ENCODE measurements around the gene ALS2CL.
A peak's percentile ranks its signal among the peaks of the same experiment; 100 is the strongest.

Gene ALS2CL

GRCh38 chr3:46700772-46701171 is 7.3 kb upstream of the ALS2CL start:
- Histone ChIP-seq H3K27me3 (ENCODE audit: insufficient read depth, low read length) (peaks cover 26% of the 10 kb centered on the region), H3K36me3 (ENCODE audit: insufficient read depth, low read length) (no peaks in the 10 kb centered on the region), H3K9me3 (ENCODE audit: insufficient read depth, low read depth, low read length) (no peaks in the 10 kb centered on the region), H3K4me1 (ENCODE audit: insufficient read depth, low read length) (no peaks in the 10 kb centered on the region), H3K27ac (ENCODE audit: low read depth, low read length) (no peak overlapping the region), H3K9ac (ENCODE audit: low read depth, low read length) (no peak overlapping the region), H3K4me3 (ENCODE audit: low read length) (no peak overlapping the region)
- 74% methylated on average over 4 of the region's 4 CpGs for WGBS

GRCh38 chr3:46699676-46700523 is 6.4 kb upstream of the ALS2CL start:
- Histone ChIP-seq H3K27me3 (ENCODE audit: insufficient read depth, low read length) (peaks cover 26% of the 10 kb centered on the region), H3K9ac (ENCODE audit: low read depth, low read length) (no peak overlapping the region), H3K36me3 (ENCODE audit: insufficient read depth, low read length) (no peaks in the 10 kb centered on the region), H3K9me3 (ENCODE audit: insufficient read depth, low read depth, low read length) (no peaks in the 10 kb centered on the region), H3K4me3 (ENCODE audit: low read length) (no peak overlapping the region), H3K4me1 (ENCODE audit: insufficient read depth, low read length) (no peaks in the 10 kb centered on the region), H3K27ac (ENCODE audit: low read depth, low read length) (no peak overlapping the region)
- WGBS: 89% methylated on average over 8 of the region's 8 CpGs

- Histone ChIP-seq H3K27ac (ENCODE audit: low read depth, low read length) (no peak overlapping the region), H3K27me3 (ENCODE audit: insufficient read depth, low read length) (peaks cover 42% of the 10 kb centered on the region), H3K9me3 (ENCODE audit: insufficient read depth, low read depth, low read length) (no peaks in the 10 kb centered on the region), H3K36me3 (ENCODE audit: insufficient read depth, low read length) (no peaks in the 10 kb centered on the region), H3K9ac (ENCODE audit: low read depth, low read length) (no peak overlapping the region), H3K4me1 (ENCODE audit: insufficient read depth, low read length) (peaks cover 9% of the 10 kb centered on the region; the same call in 1 of the 2 replicates), H3K4me3 (ENCODE audit: low read length) (no peak overlapping the region)
- 93% methylated on average over 4 of the region's 4 CpGs for WGBS
These were observed 2.7 kb upstream of the ALS2CL start for GRCh38 chr3:46695962-46696894.

GRCh38 chr3:46695177-46695961 is 1.9 kb upstream of the ALS2CL start:
- Histone ChIP-seq H3K9ac (ENCODE audit: low read depth, low read length) (no peak overlapping the region), H3K9me3 (ENCODE audit: insufficient read depth, low read depth, low read length) (no peaks in the 10 kb centered on the region), H3K36me3 (ENCODE audit: insufficient read depth, low read length) (no peaks in the 10 kb centered on the region), H3K27me3 (ENCODE audit: insufficient read depth, low read length) (peaks cover 35% of the 10 kb centered on the region), H3K4me1 (ENCODE audit: insufficient read depth, low read length) (peaks cover 9% of the 10 kb centered on the region; the same call in 1 of the 2 replicates), H3K4me3 (ENCODE audit: low read length) (no peak overlapping the region), H3K27ac (ENCODE audit: low read depth, low read length) (no peak overlapping the region)
- WGBS: 60% methylated on average over 11 of the region's 11 CpGs

- H3K27ac ChIP-seq (ENCODE audit: low read depth, low read length): no peak overlapping the region
- no peak overlapping the region for H3K9ac ChIP-seq (ENCODE audit: low read depth, low read length)
- peaks cover 9% of the 10 kb centered on the region; the same call in 1 of the 2 replicates for H3K4me1 ChIP-seq (ENCODE audit: insufficient read depth, low read length)
- no peaks in the 10 kb centered on the region for H3K36me3 ChIP-seq (ENCODE audit: insufficient read depth, low read length)
- no peak overlapping the region for H3K4me3 ChIP-seq (ENCODE audit: low read length)
- no peaks in the 10 kb centered on the region for H3K9me3 ChIP-seq (ENCODE audit: insufficient read depth, low read depth, low read length)
- 84% methylated on average over 3 of the region's 3 CpGs for WGBS
- peaks cover 33% of the 10 kb centered on the region for H3K27me3 ChIP-seq (ENCODE audit: insufficient read depth, low read length)
These were observed 1.0 kb upstream of the ALS2CL start for GRCh38 chr3:46694520-46694919.

GRCh38 chr3:46693892-46694226 is 380 bp upstream of the ALS2CL start:
- 40% methylated on average over 30 of the region's 30 CpGs for WGBS
- H3K27me3 ChIP-seq (ENCODE audit: insufficient read depth, low read length): peaks cover 33% of the 10 kb centered on the region
- H3K4me3 ChIP-seq (ENCODE audit: low read length): peak overlapping the region; percentile 44
- H3K4me1 ChIP-seq (ENCODE audit: insufficient read depth, low read length): peaks cover 9% of the 10 kb centered on the region; the same call in 1 of the 2 replicates
- H3K9ac ChIP-seq (ENCODE audit: low read depth, low read length): no peak overlapping the region
- no peak overlapping the region for H3K27ac ChIP-seq (ENCODE audit: low read depth, low read length)
- no peaks in the 10 kb centered on the region for H3K36me3 ChIP-seq (ENCODE audit: insufficient read depth, low read length)
- H3K9me3 ChIP-seq (ENCODE audit: insufficient read depth, low read depth, low read length): no peaks in the 10 kb centered on the region

- WGBS: 36% methylated on average over 11 of the region's 11 CpGs
These were observed 901 bp downstream of the ALS2CL start for GRCh38 chr3:46692566-46692990.

GRCh38 chr3:46690798-46691197 is 2.7 kb downstream of the ALS2CL start:
- Histone ChIP-seq H3K36me3 (ENCODE audit: insufficient read depth, low read length) (no peaks in the 10 kb centered on the region), H3K9me3 (ENCODE audit: insufficient read depth, low read depth, low read length) (no peaks in the 10 kb centered on the region), H3K4me3 (ENCODE audit: low read length) (no peak overlapping the region), H3K27me3 (ENCODE audit: insufficient read depth, low read length) (peaks cover 33% of the 10 kb centered on the region), H3K4me1 (ENCODE audit: insufficient read depth, low read length) (peaks cover 9% of the 10 kb centered on the region; the same call in 1 of the 2 replicates), H3K9ac (ENCODE audit: low read depth, low read length) (no peak overlapping the region), H3K27ac (ENCODE audit: low read depth, low read length) (no peak overlapping the region)
- WGBS: 95% methylated on average over 5 of the region's 5 CpGs

More at GRCh38 chr3:46692566-46692990, 901 bp downstream of the ALS2CL start:
- Histone ChIP-seq H3K27ac (ENCODE audit: low read depth, low read length) (no peak overlapping the region), H3K4me1 (ENCODE audit: insufficient read depth, low read length) (peaks cover 9% of the 10 kb centered on the region; the same call in 1 of the 2 replicates), H3K36me3 (ENCODE audit: insufficient read depth, low read length) (no peaks in the 10 kb centered on the region), H3K9me3 (ENCODE audit: insufficient read depth, low read depth, low read length) (no peaks in the 10 kb centered on the region), H3K27me3 (ENCODE audit: insufficient read depth, low read length) (peaks cover 33% of the 10 kb centered on the region), H3K9ac (ENCODE audit: low read depth, low read length) (peak overlapping the region; percentile 50; the same call in 1 of the 2 replicates), H3K4me3 (ENCODE audit: low read length) (peak overlapping the region; percentile 58)

- WGBS: 91% methylated on average over 9 of the region's 9 CpGs
- Histone ChIP-seq H3K9ac (ENCODE audit: low read depth, low read length) (no peak overlapping the region), H3K36me3 (ENCODE audit: insufficient read depth, low read length) (no peaks in the 10 kb centered on the region), H3K4me1 (ENCODE audit: insufficient read depth, low read length) (no peaks in the 10 kb centered on the region), H3K9me3 (ENCODE audit: insufficient read depth, low read depth, low read length) (no peaks in the 10 kb centered on the region), H3K4me3 (ENCODE audit: low read length) (no peak overlapping the region), H3K27me3 (ENCODE audit: insufficient read depth, low read length) (no peaks in the 10 kb centered on the region; the same call in 1 of the 2 replicates), H3K27ac (ENCODE audit: low read depth, low read length) (no peak overlapping the region)
These were observed 8.0 kb downstream of the ALS2CL start for GRCh38 chr3:46685446-46685845.

GRCh38 chr3:46684891-46685290 is 8.6 kb downstream of the ALS2CL start:
- Histone ChIP-seq H3K27ac (ENCODE audit: low read depth, low read length) (no peak overlapping the region), H3K4me1 (ENCODE audit: insufficient read depth, low read length) (no peaks in the 10 kb centered on the region), H3K4me3 (ENCODE audit: low read length) (no peak overlapping the region), H3K9me3 (ENCODE audit: insufficient read depth, low read depth, low read length) (no peaks in the 10 kb centered on the region), H3K36me3 (ENCODE audit: insufficient read depth, low read length) (no peaks in the 10 kb centered on the region), H3K27me3 (ENCODE audit: insufficient read depth, low read length) (no peaks in the 10 kb centered on the region; the same call in 1 of the 2 replicates), H3K9ac (ENCODE audit: low read depth, low read length) (no peak overlapping the region)
- WGBS: 93% methylated on average over 2 of the region's 2 CpGs
